Measurements from ENCODE around the gene GHRH. TPM values are rescaled to one million over a fixed set of nuclear protein-coding genes. Genes with fewer than 3 reads are reported as not detected.

The GHRH gene
- total RNA-seq, 1 donor from 2014 or later = not detected

GRCh38 chr20:37228082-37228481, 33.5 kb downstream of the GHRH start:
- H3K27me3 ChIP-seq (ENCODE audit: control insufficient read depth, insufficient read depth, low read length) = no peaks in the 10 kb centered on the region
- peaks cover 4% of the 10 kb centered on the region for H3K36me3 ChIP-seq (ENCODE audit: control insufficient read depth, insufficient read depth, low read length)
- no peak overlapping the region for H3K4me3 ChIP-seq (ENCODE audit: low read depth, low read length)
- TF ChIP-seq, protein P1, sequence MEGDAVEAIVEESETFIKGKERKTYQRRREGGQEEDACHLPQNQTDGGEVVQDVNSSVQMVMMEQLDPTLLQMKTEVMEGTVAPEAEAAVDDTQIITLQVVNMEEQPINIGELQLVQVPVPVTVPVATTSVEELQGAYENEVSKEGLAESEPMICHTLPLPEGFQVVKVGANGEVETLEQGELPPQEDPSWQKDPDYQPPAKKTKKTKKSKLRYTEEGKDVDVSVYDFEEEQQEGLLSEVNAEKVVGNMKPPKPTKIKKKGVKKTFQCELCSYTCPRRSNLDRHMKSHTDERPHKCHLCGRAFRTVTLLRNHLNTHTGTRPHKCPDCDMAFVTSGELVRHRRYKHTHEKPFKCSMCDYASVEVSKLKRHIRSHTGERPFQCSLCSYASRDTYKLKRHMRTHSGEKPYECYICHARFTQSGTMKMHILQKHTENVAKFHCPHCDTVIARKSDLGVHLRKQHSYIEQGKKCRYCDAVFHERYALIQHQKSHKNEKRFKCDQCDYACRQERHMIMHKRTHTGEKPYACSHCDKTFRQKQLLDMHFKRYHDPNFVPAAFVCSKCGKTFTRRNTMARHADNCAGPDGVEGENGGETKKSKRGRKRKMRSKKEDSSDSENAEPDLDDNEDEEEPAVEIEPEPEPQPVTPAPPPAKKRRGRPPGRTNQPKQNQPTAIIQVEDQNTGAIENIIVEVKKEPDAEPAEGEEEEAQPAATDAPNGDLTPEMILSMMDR (IDR thresholded peaks at IDR 0.05; ENCODE audit: insufficient read depth, low read length, poor library complexity, severe bottlenecking) = no peak
- no peak for DNase-seq (ENCODE audit: low read depth)

DNA sequence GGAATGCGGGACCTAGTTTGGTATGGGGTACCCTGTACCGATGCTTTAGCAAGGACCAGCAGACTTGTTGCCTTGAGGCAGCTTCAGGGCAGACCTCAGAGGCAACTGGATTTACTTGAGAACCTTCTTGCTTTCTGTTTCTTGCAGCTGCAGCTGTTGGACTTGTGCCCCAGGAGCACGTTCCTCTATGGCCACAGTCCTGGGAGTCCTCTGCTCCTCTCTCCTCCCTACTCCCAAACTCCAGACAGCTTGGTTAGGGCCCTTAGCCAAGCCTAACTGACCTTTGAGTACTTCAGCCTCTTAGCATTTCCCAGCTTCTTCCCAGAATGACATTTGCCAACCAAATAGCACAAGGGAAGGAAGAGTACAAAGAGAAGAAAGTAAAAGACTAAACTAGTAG, 34.7 kb downstream of the GHRH start:
- TF ChIP-seq, protein P1 (IDR thresholded peaks at IDR 0.05; ENCODE audit: insufficient read depth, low read length, poor library complexity, severe bottlenecking) = no peak
- no peak for DNase-seq (ENCODE audit: low read depth)
- no peak overlapping the region for H3K4me3 ChIP-seq (ENCODE audit: low read depth, low read length)
- H3K27me3 ChIP-seq (ENCODE audit: control insufficient read depth, insufficient read depth, low read length) = no peaks in the 10 kb centered on the region
- H3K36me3 ChIP-seq (ENCODE audit: control insufficient read depth, insufficient read depth, low read length) = peaks cover 5% of the 10 kb centered on the region

GRCh38 chr20:37225146-37225545, 36.5 kb downstream of the GHRH start:
- no peaks in the 10 kb centered on the region for H3K27me3 ChIP-seq (ENCODE audit: control insufficient read depth, insufficient read depth, low read length)
- peaks cover 5% of the 10 kb centered on the region for H3K36me3 ChIP-seq (ENCODE audit: control insufficient read depth, insufficient read depth, low read length)
- TF ChIP-seq, protein P1 (IDR thresholded peaks at IDR 0.05; ENCODE audit: insufficient read depth, low read length, poor library complexity, severe bottlenecking) = no peak
- no peak for DNase-seq (ENCODE audit: low read depth)
- no peak overlapping the region for H3K4me3 ChIP-seq (ENCODE audit: low read depth, low read length)

DNA sequence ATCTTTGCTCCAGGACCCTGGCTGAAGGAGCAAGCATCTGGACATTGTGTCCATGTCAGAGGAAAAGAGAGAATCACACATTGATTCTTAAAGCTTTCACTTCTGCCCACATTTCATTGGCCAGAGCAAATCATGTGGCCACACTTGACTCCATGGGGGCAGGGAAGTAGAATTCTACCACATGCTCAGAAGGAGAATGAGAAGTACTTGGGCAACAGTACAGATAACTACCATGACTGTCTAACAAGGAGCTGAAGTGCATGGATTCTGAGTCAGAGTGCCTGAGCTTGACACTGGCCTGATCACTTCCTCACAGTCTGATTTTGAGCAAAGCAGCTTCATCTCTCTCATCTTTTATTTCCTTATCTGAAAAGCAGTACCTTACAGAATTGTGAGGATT, 38.6 kb downstream of the GHRH start:
- H3K4me3 ChIP-seq (ENCODE audit: low read depth, low read length) = no peak overlapping the region
- DNase-seq (ENCODE audit: low read depth) = peak; percentile 45
- no peaks in the 10 kb centered on the region for H3K27me3 ChIP-seq (ENCODE audit: control insufficient read depth, insufficient read depth, low read length)
- TF ChIP-seq, protein P1 (IDR thresholded peaks at IDR 0.05; ENCODE audit: insufficient read depth, low read length, poor library complexity, severe bottlenecking) = no peak
- peaks cover 3% of the 10 kb centered on the region for H3K36me3 ChIP-seq (ENCODE audit: control insufficient read depth, insufficient read depth, low read length)

- H3K27me3 ChIP-seq (ENCODE audit: control insufficient read depth, insufficient read depth, low read length) = no peaks in the 10 kb centered on the region
- no peak for DNase-seq (ENCODE audit: low read depth)
- TF ChIP-seq, protein P1 (IDR thresholded peaks at IDR 0.05; ENCODE audit: insufficient read depth, low read length, poor library complexity, severe bottlenecking) = no peak
- H3K4me3 ChIP-seq (ENCODE audit: low read depth, low read length) = no peak overlapping the region
- peaks cover 3% of the 10 kb centered on the region for H3K36me3 ChIP-seq (ENCODE audit: control insufficient read depth, insufficient read depth, low read length)
Observed at GRCh38 chr20:37222086-37222485, 39.5 kb downstream of the GHRH start.

DNA sequence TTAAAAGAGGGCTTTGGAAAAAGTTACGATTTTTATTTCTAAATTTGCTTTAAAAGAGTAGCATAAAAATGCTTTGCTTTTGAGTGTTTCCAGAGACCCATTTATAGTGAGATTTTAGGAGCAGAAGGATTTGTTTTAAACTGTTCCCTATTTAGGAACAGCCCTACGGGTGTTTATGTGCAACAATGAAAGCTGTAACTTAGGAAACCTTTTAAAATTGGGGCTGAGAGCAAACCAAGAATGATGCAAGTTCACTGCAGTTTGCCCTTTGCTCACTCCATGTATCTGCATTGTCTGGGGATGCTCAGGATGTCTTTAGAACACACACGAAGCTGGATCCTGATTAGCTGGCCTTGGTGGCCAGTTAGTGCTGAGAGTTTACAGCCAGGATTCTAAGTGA, 40.9 kb downstream of the GHRH start:
- no peak for DNase-seq (ENCODE audit: low read depth)
- H3K36me3 ChIP-seq (ENCODE audit: control insufficient read depth, insufficient read depth, low read length) = peaks cover 2% of the 10 kb centered on the region
- TF ChIP-seq, protein P1 (IDR thresholded peaks at IDR 0.05; ENCODE audit: insufficient read depth, low read length, poor library complexity, severe bottlenecking) = no peak
- no peak overlapping the region for H3K4me3 ChIP-seq (ENCODE audit: low read depth, low read length)
- no peaks in the 10 kb centered on the region for H3K27me3 ChIP-seq (ENCODE audit: control insufficient read depth, insufficient read depth, low read length)

All from kidney epithelial cell (primary cell).